Measurements from ENCODE around the gene TRAK1.
A peak's percentile ranks its signal among the peaks of the same experiment; 100 is the strongest.

TRAK1 gene

GRCh38 chr3:42129014-42129953 lies 38.1 kb downstream of the TRAK1 start:
- Histone ChIP-seq H3K4me1 (ENCODE audit: low read length) (peaks cover 14% of the 10 kb centered on the region), H3K4me3 (ENCODE audit: low read length) (no peak overlapping the region), H3K9me3 (ENCODE audit: insufficient read depth, low read length) (no peaks in the 10 kb centered on the region), H3K4me2 (ENCODE audit: low read length) (no peak overlapping the region), H4K20me1 (ENCODE audit: insufficient read depth, low read length) (peaks cover 71% of the 10 kb centered on the region), H2AFZ (ENCODE audit: low read depth, low read length) (no peak overlapping the region), H3K79me2 (ENCODE audit: low read length) (peaks cover 66% of the 10 kb centered on the region), H3K27me3 (ENCODE audit: low read depth, low read length) (no peaks in the 10 kb centered on the region), H3K36me3 (replicated peaks; ENCODE audit: low read depth, low read length) (peaks cover 43% of the 10 kb centered on the region), H3K9ac (ENCODE audit: low read length) (no peak overlapping the region), H3K27ac (ENCODE audit: low read length) (peak overlapping the region; percentile 6; the same call in 1 of the 2 replicates)
- TF ChIP-seq EZH2phosphoT487 (IDR thresholded peaks at IDR 0.05; ENCODE audit: low read depth): no peak
- TF ChIP-seq CTCF (IDR thresholded peaks at IDR 0.05; ENCODE audit: low read depth, low read length): no peak

- no peak overlapping the region for H3K4me2 ChIP-seq (ENCODE audit: low read length)
- no peak overlapping the region for H3K4me3 ChIP-seq (ENCODE audit: low read length)
- H3K27ac ChIP-seq (ENCODE audit: low read length): no peak overlapping the region
- H2AFZ ChIP-seq (ENCODE audit: low read depth, low read length): no peak overlapping the region
- peaks cover 40% of the 10 kb centered on the region for H3K36me3 ChIP-seq (replicated peaks; ENCODE audit: low read depth, low read length)
- TF ChIP-seq EZH2phosphoT487 (IDR thresholded peaks at IDR 0.05; ENCODE audit: low read depth) (no peak), CTCF (IDR thresholded peaks at IDR 0.05; ENCODE audit: low read depth, low read length) (no peak)
- no peaks in the 10 kb centered on the region for H3K27me3 ChIP-seq (ENCODE audit: low read depth, low read length)
- H4K20me1 ChIP-seq (ENCODE audit: insufficient read depth, low read length): peaks cover 68% of the 10 kb centered on the region
- H3K79me2 ChIP-seq (ENCODE audit: low read length): peaks cover 63% of the 10 kb centered on the region
- H3K9me3 ChIP-seq (ENCODE audit: insufficient read depth, low read length): no peaks in the 10 kb centered on the region
- H3K4me1 ChIP-seq (ENCODE audit: low read length): peaks cover 14% of the 10 kb centered on the region
- H3K9ac ChIP-seq (ENCODE audit: low read length): no peak overlapping the region
These were observed 38.8 kb downstream of the TRAK1 start for GRCh38 chr3:42130007-42130328.

GRCh38 chr3:42130329-42131070 lies 39.3 kb downstream of the TRAK1 start:
- peaks cover 68% of the 10 kb centered on the region for H4K20me1 ChIP-seq (ENCODE audit: insufficient read depth, low read length)
- H3K36me3 ChIP-seq (replicated peaks; ENCODE audit: low read depth, low read length): peaks cover 38% of the 10 kb centered on the region
- no peaks in the 10 kb centered on the region for H3K27me3 ChIP-seq (ENCODE audit: low read depth, low read length)
- H3K4me1 ChIP-seq (ENCODE audit: low read length): peaks cover 14% of the 10 kb centered on the region
- H3K27ac ChIP-seq (ENCODE audit: low read length): no peak overlapping the region
- H3K9me3 ChIP-seq (ENCODE audit: insufficient read depth, low read length): no peaks in the 10 kb centered on the region
- peaks cover 63% of the 10 kb centered on the region for H3K79me2 ChIP-seq (ENCODE audit: low read length)
- H3K4me2 ChIP-seq (ENCODE audit: low read length): no peak overlapping the region
- no peak overlapping the region for H3K4me3 ChIP-seq (ENCODE audit: low read length)
- TF ChIP-seq EZH2phosphoT487 (IDR thresholded peaks at IDR 0.05; ENCODE audit: low read depth): no peak
- TF ChIP-seq CTCF (IDR thresholded peaks at IDR 0.05; ENCODE audit: low read depth, low read length): no peak
- H2AFZ ChIP-seq (ENCODE audit: low read depth, low read length): no peak overlapping the region
- H3K9ac ChIP-seq (ENCODE audit: low read length): no peak overlapping the region

All from OCI-LY3 (cell line).